Right lung (tissue), 10 donors: ENCODE measurements around the gene FAM78A. TPM values are rescaled to one million over a fixed set of nuclear protein-coding genes. Genes with fewer than 3 reads are reported as not detected.

Experiments
- DNase-seq, 2 donors: peaks; one replicate each; pipeline ENCODE4 v3.0.0-alpha.2; 2013
- long read RNA-seq, 8 donors: transcript quantifications; one replicate each; lab custom pipeline, GENCODE V29; 2026
- polyA plus RNA-seq, 5 donors: library from polyadenylated mRNA; unstranded; fragments of 120-200 nt; gene quantifications; one replicate each; pipeline versions ENCODE4 v1.2.1 to v1.2.3, GENCODE V29; 2013; ENCODE audit warnings: inconsistent platforms in 1 of 5, low replicate concordance in 1 of 5; ENCODE audit not compliant: insufficient read length in 5 of 5, insufficient read depth in 1 of 5

The FAM78A gene
- 1 to 10 TPM; 3.8 to 8.2 (median 5.3) TPM for polyA plus RNA-seq
- long read RNA-seq, donor 1: 0 reads
- long read RNA-seq, donor 2, partial matches to known transcripts: 0 of 4 reads
- long read RNA-seq, donor 2, other reads (novel, unspliced or antisense): 0 of 4 reads
- long read RNA-seq, donor 3, partial matches to known transcripts: 0 of 3 reads
- long read RNA-seq, donor 3, other reads (novel, unspliced or antisense): 0 of 3 reads
- long read RNA-seq, donor 4, partial matches to known transcripts: 0 of 1 reads
- long read RNA-seq, donor 4, other reads (novel, unspliced or antisense): 0 of 1 reads
- long read RNA-seq, donor 5, partial matches to known transcripts: 0 of 2 reads
- long read RNA-seq, donor 5, other reads (novel, unspliced or antisense): 0 of 2 reads
- long read RNA-seq, donor 6, partial matches to known transcripts: 0 of 2 reads
- long read RNA-seq, donor 6, other reads (novel, unspliced or antisense): 0 of 2 reads
- long read RNA-seq, donor 7: 0 reads
- long read RNA-seq, donor 8, partial matches to known transcripts: 0 of 2 reads
- long read RNA-seq, donor 8, other reads (novel, unspliced or antisense): 0 of 2 reads

GRCh38 chr9:131276094-131276888, at the start of gene FAM78A:
Gene FAM78A (minus strand): TSS chr9:131276510. CDS start chr9:131276179, 331 bp downstream.
- DNase-seq: no peak

GRCh38 chr9:131324736-131325679, 48.7 kb upstream of the FAM78A start:
- no peak for DNase-seq

- DNase-seq: no peak
Observed at GRCh38 chr9:131323629-131324028, 47.3 kb upstream of the FAM78A start.

GRCh38 chr9:131320031-131320685, 43.8 kb upstream of the FAM78A start:
- DNase-seq: no peak

- DNase-seq: no peak
Observed at GRCh38 chr9:131319486-131319885, 43.2 kb upstream of the FAM78A start.

- no peak for DNase-seq
Observed at GRCh38 chr9:131318231-131319085, 42.1 kb upstream of the FAM78A start.

GRCh38 chr9:131312822-131313770, 36.8 kb upstream of the FAM78A start:
- DNase-seq: no peak

GRCh38 chr9:131312246-131312645, 35.9 kb upstream of the FAM78A start:
- no peak for DNase-seq

- no peak for DNase-seq
Observed at GRCh38 chr9:131310833-131311554, 34.7 kb upstream of the FAM78A start.

- DNase-seq: no peak
Observed at GRCh38 chr9:131309530-131310276, 33.4 kb upstream of the FAM78A start.

GRCh38 chr9:131308906-131309529, 32.7 kb upstream of the FAM78A start:
- DNase-seq: no peak

- DNase-seq: no peak
Observed at GRCh38 chr9:131308452-131308851, 32.1 kb upstream of the FAM78A start.

- no peak for DNase-seq
Observed at GRCh38 chr9:131307974-131308373, 31.7 kb upstream of the FAM78A start.

- no peak for DNase-seq
Observed at GRCh38 chr9:131306397-131307004, 30.2 kb upstream of the FAM78A start.

GRCh38 chr9:131304676-131305355, 28.5 kb upstream of the FAM78A start:
- DNase-seq: no peak
